Activated gamma-delta T cell treated with Interleukin-2 at 50 U/mL for 16 hours (primary cell): ENCODE results near the gene RAB1A.

ENCODE experiments used
- DNase-seq: peaks from one replicate; pipeline ENCODE4 v3.0.0-alpha.2; 2020

The RAB1A gene

DNA sequence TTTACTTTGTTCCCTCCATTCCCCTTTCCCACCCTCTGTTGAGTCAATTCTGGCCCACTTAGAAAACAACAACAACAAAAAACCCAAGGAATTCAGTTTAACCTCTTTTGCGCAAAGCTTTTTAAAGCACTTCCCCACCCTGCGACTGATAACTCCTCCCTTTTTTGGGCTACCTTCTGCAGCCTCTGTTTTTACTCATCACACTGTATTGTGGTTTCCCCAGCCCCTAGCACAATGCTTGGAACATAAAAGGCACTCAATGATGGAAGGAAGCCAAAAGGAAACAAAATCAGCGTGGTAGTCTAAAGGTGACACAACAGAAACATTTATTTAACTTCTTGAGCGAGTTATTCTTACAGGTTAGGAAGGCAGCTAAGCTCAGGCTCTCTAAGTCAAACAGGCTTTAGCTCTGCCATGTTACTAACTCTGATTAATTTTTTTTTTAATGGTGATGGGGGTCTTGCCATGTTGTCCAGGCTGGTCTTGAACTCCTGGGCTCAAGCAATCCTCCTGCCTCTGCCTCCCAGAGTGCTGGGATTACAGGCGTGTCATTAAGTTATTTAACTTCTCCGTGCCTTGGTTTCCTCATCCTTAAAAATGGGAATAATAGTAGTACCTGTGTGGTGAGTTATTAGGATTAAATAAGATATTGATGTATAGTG is 72.4 kb downstream of the RAB1A start:
- DNase-seq, result peak; percentile 61

DNA sequence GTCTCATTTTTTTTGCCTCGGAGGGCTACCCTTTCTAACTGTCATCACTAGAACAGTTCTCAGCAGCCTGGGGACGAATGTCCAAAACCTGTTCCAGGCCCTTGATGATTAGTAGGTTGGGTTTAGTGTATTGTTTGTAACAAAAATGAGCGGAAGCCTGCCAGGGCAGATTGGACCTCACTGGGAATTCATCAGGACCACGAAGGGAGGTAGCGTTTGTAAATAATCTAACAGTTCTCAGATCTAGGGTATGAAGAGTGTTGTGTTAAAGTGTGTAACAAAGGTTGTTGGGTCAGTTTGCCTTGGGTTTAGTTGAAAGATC is 72.9 kb downstream of the RAB1A start:
- no peak for DNase-seq

DNA sequence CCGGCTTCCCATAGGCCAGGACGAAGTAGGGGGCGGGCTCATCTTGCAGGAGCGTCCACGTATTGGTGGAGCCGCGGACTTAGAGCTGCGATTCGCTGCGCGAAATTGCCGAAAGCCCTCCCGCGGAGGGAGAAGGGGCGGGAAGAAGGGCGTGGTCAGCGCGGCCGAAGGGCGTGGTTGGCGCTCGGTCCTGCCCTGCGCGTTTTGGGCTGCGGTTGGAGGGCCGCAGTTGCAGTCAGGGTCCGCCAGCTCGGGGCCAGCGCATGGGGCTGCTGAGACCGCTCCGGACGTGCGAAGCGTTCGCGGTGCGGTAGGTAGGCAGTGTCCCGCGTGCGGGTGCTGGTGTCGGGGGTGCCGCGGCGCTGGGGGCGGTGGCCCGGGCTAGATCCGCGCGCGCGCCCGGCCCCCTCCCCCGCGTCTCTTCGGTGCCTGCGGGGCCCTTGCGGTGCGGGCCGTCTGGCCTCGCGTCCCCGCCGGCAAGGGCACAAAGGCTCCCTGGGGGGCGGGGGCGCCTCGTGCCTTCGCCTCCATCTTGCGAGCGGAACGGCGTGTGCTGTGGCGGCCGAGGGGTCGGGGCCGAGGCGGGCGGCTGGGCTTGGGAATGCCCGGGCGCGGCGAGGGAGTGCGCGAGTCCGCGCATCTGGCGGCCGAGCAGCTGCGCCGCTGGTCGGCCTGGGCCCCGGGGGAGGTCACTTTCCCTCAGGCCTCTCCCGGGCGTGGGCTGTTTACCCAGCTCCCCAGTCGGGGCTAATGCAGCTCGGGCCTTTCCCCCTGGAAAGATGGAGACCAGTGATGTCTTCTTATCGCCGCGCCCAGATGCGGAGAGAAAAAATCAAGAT is 73.5 kb downstream of the RAB1A start, which contains the start of gene CEP68:
Gene CEP68 (plus strand): TSS at position 202 of the 839 bp plus-strand sequence. CDS start 13,029 bp downstream, outside the sequence.
- DNase-seq, result peak; percentile 95

DNA sequence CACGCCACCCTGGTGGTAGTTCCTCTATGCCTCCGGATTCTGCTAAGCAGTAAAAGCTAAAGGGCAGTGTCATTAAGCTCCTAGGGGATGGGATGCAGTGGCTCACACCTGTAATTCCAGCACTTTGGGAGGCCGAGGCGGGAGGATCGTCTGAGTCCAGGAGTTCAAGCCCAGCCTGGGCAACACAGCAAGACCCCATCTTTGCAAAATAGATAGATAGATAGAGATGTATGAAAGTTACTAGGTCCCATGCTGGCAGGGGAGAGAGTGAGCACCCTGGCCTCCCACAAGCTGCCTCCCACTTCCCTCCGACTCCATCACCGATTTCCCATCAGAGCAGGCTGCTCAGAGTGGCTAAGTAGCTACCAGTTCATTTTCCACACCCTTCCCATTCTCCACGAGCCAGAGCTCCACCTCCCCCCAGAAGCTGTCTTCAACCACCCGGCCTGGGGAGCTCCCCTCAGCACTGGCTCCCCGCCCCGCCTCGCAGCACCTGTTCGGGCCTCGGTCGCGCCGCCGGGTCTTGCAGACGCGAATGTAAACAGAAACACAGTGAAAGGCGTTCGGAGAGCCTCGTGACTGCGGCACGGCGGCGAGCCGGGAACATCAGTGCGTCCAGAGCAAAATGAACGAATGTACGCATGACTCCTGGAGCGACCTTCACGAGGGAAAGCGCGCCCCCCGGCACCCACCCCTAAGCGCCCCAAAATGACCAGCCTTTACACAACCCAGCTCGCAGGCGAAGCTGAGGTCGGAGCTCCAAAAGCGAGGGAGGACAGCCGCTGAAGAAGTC is 74.3 kb downstream of the RAB1A start:
- peak; percentile 55 for DNase-seq

DNA sequence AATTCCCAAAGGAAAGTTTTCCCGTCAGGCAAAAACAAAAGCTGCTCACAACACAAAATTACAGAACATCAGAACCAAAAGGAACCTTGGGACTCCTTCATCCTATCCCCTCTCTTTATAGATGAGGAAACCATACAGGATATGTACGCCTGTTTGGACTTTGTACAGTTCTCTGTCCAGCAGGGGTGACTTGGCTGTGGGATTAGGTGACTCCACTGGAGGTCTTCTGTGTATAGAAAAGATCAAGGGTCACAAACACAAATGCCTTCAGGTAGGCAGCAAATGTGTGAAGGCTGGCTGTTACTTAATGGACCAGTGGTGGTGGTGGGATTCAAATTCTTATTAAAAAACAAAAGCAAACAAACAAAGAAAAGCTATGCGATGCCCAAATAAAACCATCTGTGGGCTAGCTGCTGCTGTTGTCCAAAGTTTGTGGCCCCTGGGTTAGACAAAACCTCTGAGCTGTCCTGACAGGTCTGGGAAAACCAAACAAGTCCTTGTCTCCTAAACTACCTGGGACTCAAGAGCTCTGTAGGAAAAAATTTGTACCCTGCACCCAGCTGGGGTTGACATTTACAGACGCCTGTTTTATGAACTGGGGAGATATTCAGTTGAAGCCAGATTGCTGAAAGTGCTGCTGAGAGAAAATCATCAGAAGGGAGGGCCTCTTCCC is 75.0 kb downstream of the RAB1A start:
- no peak for DNase-seq

DNA sequence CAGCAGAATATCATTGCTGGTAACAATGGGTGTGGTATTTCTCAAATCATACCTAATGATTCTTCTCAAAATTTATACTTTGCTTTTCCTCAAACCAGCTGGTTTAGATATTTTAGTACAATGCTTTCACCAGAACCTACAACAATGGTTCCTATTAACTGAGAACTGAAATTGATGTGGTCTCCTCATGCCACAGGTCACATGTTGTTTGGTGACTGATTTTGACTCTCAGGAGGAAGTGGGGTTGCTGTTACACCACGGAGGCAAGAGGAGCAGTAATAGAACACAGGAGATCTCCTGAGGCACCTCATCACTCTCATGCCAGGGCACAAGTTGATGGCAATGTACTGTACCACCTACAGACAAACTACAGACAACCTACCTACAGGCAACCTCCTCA is 76.7 kb downstream of the RAB1A start:
- DNase-seq, result peak; percentile 19

DNA sequence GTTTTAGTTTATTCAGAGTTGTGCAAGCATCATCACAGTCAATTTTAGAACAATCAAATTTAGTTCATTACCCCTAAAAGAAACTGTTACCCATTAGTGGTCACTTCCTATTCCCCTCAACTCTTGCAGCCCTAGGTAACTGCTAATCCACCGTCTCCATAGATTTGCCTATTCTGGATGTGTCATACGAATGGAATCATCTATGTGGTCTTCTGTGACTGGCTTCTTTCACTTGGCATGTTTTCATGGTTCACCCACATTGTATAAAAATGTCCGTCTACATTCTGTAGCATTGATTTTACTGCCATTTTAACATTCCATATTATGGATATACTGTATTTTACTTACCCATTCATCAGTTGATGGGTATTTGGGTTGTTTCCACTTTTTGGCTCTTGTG is 79.0 kb downstream of the RAB1A start:
- DNase-seq, result no peak

DNA sequence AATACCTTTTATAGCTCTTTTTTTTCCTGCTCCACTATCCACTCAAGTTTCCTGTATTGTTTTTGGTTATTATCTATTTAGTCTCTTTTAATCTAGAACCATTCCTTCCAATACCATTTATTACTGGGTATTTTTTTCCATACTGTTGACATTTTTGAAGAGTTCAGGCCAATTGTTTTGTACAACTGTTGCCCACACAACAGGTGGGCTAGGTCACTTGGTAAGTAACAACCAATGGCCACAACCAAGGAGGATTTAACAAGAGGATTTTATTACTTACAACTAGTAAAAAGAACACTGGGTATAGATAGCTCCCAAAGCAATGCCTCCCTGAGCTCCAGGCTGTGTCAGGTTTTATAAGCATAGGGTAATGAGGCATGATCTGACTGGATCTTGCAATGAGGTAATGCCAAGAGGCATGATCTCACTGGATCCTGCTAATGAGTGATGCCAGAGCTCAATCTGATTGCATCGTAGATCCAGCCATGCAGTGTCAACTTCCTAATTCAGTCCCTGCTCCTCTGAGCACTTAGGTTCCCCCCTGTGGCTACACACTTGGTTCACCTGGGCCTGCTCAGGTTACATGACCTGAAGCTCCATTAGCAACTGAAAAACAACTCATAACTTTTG is 80.8 kb downstream of the RAB1A start:
- no peak for DNase-seq

DNA sequence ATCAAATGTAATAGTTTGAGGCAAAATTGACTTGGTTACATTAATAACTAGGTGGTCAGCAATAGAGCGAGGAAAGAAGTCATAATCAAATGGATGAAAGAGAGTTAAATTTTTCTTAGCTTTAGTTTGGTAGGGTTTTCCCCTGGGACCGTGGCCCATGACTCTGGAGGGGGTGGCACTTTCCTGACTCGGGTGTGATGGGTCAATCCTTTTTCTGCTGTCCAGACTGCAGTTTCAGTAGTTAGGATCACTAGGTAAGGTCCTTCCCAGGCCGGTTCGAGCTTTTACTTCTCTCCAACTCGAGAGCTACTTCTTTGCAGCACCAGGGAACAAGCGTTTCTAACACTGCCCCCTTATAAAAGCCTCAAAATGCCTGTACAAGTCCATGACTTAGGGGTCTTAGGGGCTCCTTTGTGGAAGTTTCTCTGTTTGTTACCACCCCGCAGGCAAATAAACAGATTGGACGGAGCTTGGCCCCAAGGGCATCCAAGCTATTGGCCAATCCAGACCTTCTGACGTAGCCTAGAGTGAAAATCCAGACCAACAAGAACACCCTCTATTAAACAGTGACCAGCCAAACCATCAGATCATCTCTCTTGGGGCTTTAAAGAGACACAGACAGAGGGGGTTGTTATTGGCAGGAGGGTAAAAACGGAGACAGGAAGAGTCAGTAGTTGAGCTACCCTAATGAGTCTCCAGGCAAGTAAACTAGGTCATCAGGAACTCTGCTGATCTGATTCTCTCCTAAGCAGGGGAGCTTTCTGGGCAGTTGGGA is 83.1 kb downstream of the RAB1A start:
- no peak for DNase-seq

DNA sequence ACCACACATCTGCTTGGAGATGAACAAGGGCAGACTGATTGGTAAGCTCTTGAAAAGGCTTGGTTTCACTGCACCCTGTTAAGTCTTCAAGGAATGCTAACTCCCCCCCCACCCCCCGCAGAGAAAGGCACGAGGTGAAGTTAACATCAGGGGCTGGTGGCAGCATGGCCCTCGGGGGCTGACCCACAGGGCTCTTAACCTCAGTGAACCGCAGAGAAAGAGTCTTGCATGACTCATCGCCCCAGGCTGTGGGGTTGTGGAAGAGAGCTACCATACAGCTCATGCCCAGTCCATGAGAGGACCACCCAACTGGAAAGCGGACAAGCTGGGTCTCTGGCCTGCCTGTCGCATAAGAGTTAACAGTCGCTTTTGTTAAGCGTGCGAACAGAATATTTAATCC is 84.3 kb downstream of the RAB1A start:
- no peak for DNase-seq

DNA sequence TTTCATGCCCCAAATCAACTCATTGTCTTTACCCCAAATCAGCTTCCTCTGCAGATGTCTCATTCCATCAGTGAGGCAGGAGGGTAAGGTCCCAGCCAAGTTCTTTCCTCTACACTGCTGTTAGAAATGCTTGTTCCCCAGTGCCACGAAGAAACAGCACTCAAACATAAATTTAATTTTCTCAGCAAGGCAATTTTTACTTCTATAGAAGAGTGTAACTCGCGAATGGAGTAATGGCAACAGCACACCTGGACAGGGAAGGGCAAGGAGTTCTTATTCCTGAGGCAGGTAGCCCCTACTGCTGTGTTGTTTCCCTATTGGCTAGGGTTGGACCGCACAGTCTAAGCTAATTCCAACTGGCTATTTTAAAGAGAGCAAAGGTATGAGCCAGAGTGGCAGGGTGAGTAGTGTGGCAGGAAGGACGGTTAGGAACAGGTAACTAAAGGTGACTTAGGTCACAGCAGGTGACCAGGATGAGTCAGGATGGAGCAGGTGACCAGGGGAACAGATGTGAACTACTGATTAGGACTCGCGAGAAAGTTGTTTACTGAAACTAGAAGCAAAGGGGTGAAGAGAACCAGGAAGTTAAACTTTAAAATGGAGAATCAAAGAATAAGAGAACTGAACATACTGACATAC is 85.7 kb downstream of the RAB1A start:
- no peak for DNase-seq

DNA sequence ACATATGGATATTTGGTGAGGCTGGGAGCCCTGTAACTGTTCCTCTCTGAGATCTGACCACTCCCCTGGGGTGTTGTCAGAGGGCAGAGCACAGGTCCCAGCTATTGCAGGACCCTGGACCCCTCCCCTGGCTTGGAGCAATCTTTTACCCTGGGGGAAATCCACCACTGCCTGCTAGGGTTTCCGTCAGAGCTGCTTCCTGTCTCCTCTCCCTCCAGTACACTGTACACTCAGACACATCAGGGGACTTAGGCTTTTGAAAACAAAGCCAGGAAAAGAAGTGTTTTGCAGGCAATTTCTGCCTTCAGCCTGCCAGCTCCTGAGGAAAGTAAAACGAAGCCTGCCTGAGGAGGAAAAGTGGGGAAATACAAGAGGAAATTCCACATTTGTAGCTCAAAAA is 86.9 kb downstream of the RAB1A start:
- DNase-seq, result no peak

DNA sequence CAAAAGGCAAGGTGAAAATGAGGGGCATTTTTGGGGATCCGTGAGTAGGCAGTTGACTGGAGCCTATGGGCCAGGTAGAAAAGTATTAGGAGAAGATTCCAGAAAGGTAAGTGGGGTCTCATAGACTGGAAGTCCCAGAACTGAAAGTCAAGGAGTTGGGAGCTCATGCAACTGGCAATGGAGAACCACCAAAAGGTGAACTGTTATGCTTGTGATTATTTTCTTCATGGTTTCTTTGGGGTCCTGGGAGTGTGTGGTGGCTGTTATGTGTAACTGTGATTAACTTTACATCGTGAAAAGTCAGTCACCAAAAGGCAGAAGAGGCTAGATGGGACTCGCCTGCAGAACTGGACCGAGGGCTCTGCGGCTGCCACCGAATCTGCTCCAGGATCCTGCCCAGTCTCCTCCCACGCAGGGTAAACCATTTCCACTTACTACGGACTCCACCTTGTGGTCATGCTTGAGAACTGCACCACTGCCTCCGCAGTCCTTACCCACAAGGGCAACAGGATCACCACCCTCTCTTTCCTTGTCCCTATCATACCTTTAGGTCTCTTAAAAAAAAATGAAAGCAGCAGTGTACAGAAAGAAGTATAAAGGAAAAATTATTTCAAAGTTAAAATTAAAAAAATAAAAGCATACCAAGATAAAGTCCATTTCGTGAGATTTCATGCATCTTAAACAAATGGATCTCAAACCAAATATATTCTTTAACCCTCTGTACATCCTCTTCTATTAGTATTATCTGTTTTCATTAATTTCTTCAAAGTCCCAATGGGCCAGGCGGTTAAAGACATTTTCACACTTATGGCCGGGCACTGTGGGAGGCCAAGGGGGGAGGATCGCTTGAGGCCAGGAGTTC is 89.3 kb downstream of the RAB1A start:
- DNase-seq, result peak; percentile 72

DNA sequence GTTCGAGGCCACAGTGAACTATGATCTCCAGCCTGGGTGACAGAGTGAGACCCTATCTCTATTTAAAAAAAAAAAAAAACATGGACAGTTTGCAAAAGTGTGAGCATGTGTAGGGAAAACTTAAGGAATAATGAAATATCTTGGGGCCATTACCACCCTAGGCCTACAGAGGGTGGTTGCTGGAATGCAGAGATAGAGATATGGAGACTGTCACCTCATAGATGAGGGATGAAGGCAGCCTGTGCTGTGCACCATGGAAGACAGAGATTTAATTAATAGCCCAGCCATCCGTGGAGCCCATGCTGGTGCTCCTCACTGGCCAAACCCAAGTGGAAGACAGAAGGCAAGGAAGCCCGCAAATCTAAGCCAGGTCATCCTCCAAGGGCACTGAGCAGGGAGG is 90.3 kb downstream of the RAB1A start:
- DNase-seq, result no peak

DNA sequence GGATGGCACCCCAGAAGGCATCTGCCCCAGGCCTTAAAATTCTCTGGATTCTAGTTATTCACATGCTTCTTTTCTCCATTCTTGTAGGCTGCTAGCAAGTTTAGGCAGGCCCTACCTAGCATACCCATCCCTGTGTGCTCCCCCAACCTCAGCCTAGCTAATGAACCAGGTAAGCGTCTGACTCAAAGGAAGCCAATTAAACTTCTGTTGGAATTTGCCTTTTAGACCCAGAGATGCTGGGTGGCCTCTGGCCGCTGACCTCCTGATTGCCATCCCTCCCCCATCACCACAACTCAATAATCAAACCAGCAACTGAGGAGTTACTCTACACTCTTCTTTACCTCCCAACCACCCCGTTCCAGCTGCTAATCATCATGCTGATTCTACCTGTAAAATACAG is 92.7 kb downstream of the RAB1A start:
- DNase-seq, result no peak
